ENCODE results near the gene CAMK4.

DNA sequence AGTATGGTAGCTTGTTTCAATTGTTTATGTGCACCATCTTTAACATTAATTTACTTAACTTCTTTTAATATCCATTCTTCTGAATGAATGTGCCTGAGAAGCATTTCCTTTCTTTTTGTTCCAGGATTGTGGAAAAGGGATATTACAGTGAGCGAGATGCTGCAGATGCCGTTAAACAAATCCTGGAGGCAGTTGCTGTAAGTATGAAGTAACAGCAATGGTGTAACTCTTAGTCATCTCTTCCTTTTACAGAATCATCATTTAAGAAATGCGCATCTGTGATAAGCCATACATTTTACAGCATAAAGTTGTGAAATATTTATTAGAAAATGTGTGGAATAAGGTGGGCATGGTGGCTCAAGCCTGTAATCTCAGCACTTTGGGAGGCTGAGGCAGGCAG lies 170.4 kb downstream of the CAMK4 start:
- TF ChIP-seq, protein P1, sequence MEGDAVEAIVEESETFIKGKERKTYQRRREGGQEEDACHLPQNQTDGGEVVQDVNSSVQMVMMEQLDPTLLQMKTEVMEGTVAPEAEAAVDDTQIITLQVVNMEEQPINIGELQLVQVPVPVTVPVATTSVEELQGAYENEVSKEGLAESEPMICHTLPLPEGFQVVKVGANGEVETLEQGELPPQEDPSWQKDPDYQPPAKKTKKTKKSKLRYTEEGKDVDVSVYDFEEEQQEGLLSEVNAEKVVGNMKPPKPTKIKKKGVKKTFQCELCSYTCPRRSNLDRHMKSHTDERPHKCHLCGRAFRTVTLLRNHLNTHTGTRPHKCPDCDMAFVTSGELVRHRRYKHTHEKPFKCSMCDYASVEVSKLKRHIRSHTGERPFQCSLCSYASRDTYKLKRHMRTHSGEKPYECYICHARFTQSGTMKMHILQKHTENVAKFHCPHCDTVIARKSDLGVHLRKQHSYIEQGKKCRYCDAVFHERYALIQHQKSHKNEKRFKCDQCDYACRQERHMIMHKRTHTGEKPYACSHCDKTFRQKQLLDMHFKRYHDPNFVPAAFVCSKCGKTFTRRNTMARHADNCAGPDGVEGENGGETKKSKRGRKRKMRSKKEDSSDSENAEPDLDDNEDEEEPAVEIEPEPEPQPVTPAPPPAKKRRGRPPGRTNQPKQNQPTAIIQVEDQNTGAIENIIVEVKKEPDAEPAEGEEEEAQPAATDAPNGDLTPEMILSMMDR (IDR thresholded peaks at IDR 0.05; ENCODE audit: insufficient read depth, low read length), result no peak
- no peak for TF ChIP-seq POLR2AphosphoS5 (IDR thresholded peaks at IDR 0.05; ENCODE audit: low read depth)
- no peak for TF ChIP-seq GABPA (IDR thresholded peaks at IDR 0.05; ENCODE audit: low read depth)

Data from HL-60 (cell line).